ENCODE measurements around the gene MAP1LC3C.
"Not testable (repeated sequence)": the region's sequence is repeated elsewhere in the genome, so short reads cannot be mapped to it uniquely, and the experiment has no call there.

MAP1LC3C gene

GRCh38 chr1:241990040-241990439 lies 8.9 kb downstream of the MAP1LC3C start:
- no peak for DNase-seq

GRCh38 chr1:241988389-241988930 lies 10.4 kb downstream of the MAP1LC3C start:
- not testable (repeated sequence) for DNase-seq

GRCh38 chr1:241985787-241986186 lies 13.1 kb downstream of the MAP1LC3C start:
- no peak for DNase-seq

- DNase-seq: no peak
These were observed 19.0 kb downstream of the MAP1LC3C start for GRCh38 chr1:241979926-241980325.

GRCh38 chr1:241979071-241979470 lies 19.8 kb downstream of the MAP1LC3C start:
- DNase-seq: no peak

GRCh38 chr1:241976229-241976628 lies 22.7 kb downstream of the MAP1LC3C start:
- DNase-seq: no peak

GRCh38 chr1:241972703-241973369 lies 26.1 kb downstream of the MAP1LC3C start:
- DNase-seq: no peak

GRCh38 chr1:241968611-241969010 lies 30.3 kb downstream of the MAP1LC3C start:
- DNase-seq: no peak

GRCh38 chr1:241964550-241965282 lies 34.2 kb downstream of the MAP1LC3C start:
- no peak for DNase-seq

GRCh38 chr1:241963722-241964121 lies 35.2 kb downstream of the MAP1LC3C start:
- DNase-seq: no peak

GRCh38 chr1:241962153-241962552 lies 36.7 kb downstream of the MAP1LC3C start:
- no peak for DNase-seq

- no peak for DNase-seq
These were observed 41.0 kb downstream of the MAP1LC3C start, which contains the start of gene BECN2 for GRCh38 chr1:241957692-241958494. Gene BECN2 (plus strand): TSS chr1:241957767. CDS start chr1:241957767, 0 bp downstream.

GRCh38 chr1:241950390-241950789 lies 48.5 kb downstream of the MAP1LC3C start:
- no peak for DNase-seq

GRCh38 chr1:241947354-241947753 lies 51.5 kb downstream of the MAP1LC3C start:
- no peak for DNase-seq
